Spleen (tissue), 7 donors: ENCODE measurements around the gene PHF20.

ENCODE experiments used
- POLR2A ChIP-seq, 3 donors: fragments of 450-650 bp; IDR thresholded peaks; one replicate each; pipeline ENCODE4 v1.5.1; 2017; ENCODE audit warnings: antibody characterized with exemption in 3 of 3, mild to moderate bottlenecking in 1 of 3
- TF ChIP-seq, protein P1 (sequence below), 11 experiments: fragments of 200-600 bp in 7 of 11; fragments of 450-650 bp in 4 of 11; sonication (generic) in 4 of 11; IDR thresholded peaks in 8 of 11; conservative IDR thresholded peaks in 3 of 11; 1 replicate in 7 of 11; 2 replicates in 4 of 11; pipeline versions ENCODE4 v1.4.0 to v1.8.0; 2016 to 2021; ENCODE audit warnings: antibody characterized with exemption in 11 of 11, inconsistent platforms in 4 of 11, mild to moderate bottlenecking in 1 of 11
- donor health status: DM: no; HTN: no; CAD: no; lungs with moderate emphysema.
- donor health status: DM: no; HTN: no; CAD: no.
- donor health status: DM: no; HTN: no; CAD: no.

DNA sequence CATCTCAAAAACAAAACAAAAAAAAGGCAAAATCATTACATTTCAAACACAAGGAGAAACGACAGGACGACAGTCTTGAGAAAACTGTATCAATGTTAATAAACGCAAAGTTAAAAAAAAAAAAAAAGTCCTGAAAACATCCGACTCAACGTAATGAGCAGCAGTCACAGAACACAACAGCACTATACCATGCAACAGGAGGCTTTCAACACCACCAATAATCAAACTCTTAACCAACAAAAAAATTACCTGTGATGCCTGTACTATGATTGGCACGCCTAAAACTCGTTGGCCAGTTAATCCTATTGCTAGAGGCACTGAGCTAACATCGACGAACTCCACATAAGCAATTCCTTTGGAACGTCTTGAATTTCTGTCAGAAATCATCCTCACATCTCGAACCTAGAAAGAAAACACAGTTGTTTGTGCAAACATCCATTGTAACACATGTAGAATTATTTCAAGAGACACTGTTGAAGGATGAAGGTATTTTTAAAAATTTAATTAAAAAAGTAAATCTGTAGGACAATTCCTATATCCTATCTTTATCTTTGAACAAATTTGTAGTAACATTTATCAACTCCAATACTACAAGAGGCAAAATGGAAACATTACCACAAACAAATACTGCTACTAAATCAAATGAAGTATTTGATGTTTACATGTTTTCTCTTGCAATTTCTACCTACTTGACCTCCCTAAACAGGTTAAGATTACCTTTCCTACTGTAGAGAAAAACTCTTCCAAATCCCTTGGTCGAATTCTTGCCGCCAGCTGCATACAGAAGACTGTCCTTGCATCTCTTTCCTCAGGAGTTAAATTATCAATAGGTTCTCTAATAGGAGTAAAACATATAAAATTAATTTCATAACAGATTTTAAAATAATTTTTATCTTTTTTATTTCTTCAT, 47.2 kb upstream of the PHF20 start:
- TF ChIP-seq, protein P1, sequence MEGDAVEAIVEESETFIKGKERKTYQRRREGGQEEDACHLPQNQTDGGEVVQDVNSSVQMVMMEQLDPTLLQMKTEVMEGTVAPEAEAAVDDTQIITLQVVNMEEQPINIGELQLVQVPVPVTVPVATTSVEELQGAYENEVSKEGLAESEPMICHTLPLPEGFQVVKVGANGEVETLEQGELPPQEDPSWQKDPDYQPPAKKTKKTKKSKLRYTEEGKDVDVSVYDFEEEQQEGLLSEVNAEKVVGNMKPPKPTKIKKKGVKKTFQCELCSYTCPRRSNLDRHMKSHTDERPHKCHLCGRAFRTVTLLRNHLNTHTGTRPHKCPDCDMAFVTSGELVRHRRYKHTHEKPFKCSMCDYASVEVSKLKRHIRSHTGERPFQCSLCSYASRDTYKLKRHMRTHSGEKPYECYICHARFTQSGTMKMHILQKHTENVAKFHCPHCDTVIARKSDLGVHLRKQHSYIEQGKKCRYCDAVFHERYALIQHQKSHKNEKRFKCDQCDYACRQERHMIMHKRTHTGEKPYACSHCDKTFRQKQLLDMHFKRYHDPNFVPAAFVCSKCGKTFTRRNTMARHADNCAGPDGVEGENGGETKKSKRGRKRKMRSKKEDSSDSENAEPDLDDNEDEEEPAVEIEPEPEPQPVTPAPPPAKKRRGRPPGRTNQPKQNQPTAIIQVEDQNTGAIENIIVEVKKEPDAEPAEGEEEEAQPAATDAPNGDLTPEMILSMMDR (IDR thresholded peaks at IDR 0.05 in 8 of 11, conservative IDR thresholded peaks at IDR 0.05 in 3 of 11): no peak
- TF ChIP-seq POLR2A (IDR thresholded peaks at IDR 0.05): no peak
